Testis (tissue), 2 donors: Measurements from ENCODE around the gene MEIS2.

Source experiments
- CTCF ChIP-seq, 3 experiments: fragments of 450-650 bp in 2 of 3; fragments of 200-600 bp in 1 of 3; sonication (generic) in 1 of 3; IDR thresholded peaks; one replicate each; pipeline ENCODE4 v1.5.1; 2016 to 2019; ENCODE audit warnings: antibody characterized with exemption in 3 of 3, mild to moderate bottlenecking in 2 of 3, moderate library complexity in 1 of 3
- POLR2A ChIP-seq: fragments of 450-650 bp; IDR thresholded peaks from one replicate; pipeline ENCODE4 v1.6.1; 2017; ENCODE audit warnings: antibody characterized with exemption, mild to moderate bottlenecking, moderate library complexity

- TF ChIP-seq CTCF (IDR thresholded peaks at IDR 0.05) (no peak), POLR2A (no peak)
These were observed 48.4 kb upstream of the MEIS2 start for GRCh38 chr15:37148714-37149113.
